HG02642 (cell line): ENCODE data around the gene CACNG7.
"Not testable (repeated sequence)": the region's sequence is repeated elsewhere in the genome, so short reads cannot be mapped to it uniquely, and the experiment has no call there.

Experiments
- ATAC-seq: cut with Tn5 transposase; IDR thresholded peaks from one replicate; pipeline ENCODE4 v1.9.1; 2021; ENCODE audit warnings: mild to moderate bottlenecking; ENCODE audit not compliant: unreplicated experiment, poor library complexity

CACNG7 gene

GRCh38 chr19:53908935-53909415 is at the start of gene CACNG7:
TSS of gene CACNG7 (plus strand) at chr19:53909278. CDS start at chr19:53912832, 3,554 bp downstream.
- no peak for ATAC-seq

- no peak for ATAC-seq
Observed at GRCh38 chr19:53864308-53864836, 44.7 kb upstream of the CACNG7 start.

GRCh38 chr19:53865523-53865917 is 43.6 kb upstream of the CACNG7 start:
- no peak for ATAC-seq

GRCh38 chr19:53865918-53866864 is 42.9 kb upstream of the CACNG7 start:
- no peak for ATAC-seq

- no peak for ATAC-seq
Observed at GRCh38 chr19:53866865-53867224, 42.2 kb upstream of the CACNG7 start.

GRCh38 chr19:53867225-53868090 is 41.6 kb upstream of the CACNG7 start, which contains the start of gene MYADM:
TSS of gene MYADM (plus strand) at chr19:53867883. CDS start at chr19:53873530, 5,647 bp downstream.
- peak; percentile 77 for ATAC-seq

GRCh38 chr19:53868091-53868891 is 40.8 kb upstream of the CACNG7 start:
- no peak for ATAC-seq

GRCh38 chr19:53868892-53869804 is 39.9 kb upstream of the CACNG7 start:
- peak; percentile 37 for ATAC-seq

GRCh38 chr19:53869805-53870484 is 39.1 kb upstream of the CACNG7 start:
- ATAC-seq: not testable (repeated sequence)

GRCh38 chr19:53870485-53870844 is 38.6 kb upstream of the CACNG7 start:
- no peak for ATAC-seq

- no peak for ATAC-seq
Observed at GRCh38 chr19:53871454-53871853, 37.6 kb upstream of the CACNG7 start.

GRCh38 chr19:53872762-53873161 is 36.3 kb upstream of the CACNG7 start:
- ATAC-seq: no peak

GRCh38 chr19:53873773-53874605 is 35.1 kb upstream of the CACNG7 start:
- ATAC-seq: no peak

- ATAC-seq: no peak
Observed at GRCh38 chr19:53874606-53874990, 34.5 kb upstream of the CACNG7 start.

- ATAC-seq: no peak
Observed at GRCh38 chr19:53875602-53876325, 33.3 kb upstream of the CACNG7 start.

- ATAC-seq: no peak
Observed at GRCh38 chr19:53876651-53877224, 32.3 kb upstream of the CACNG7 start.
